H9 (cell line): Measurements from ENCODE around the gene KCNJ14. TPM values are rescaled to one million over a fixed set of nuclear protein-coding genes. Genes with fewer than 3 reads are reported as not detected.

Experiments
- DNase-seq: peaks from one replicate; pipeline ENCODE4 v3.0.0-alpha.2; 2017
- H2AFZ ChIP-seq: one replicate; pipeline ENCODE4 v1.6.1; 2013; ENCODE audit warnings: mild to moderate bottlenecking, low read length, control low read depth, moderate library complexity
- H2AK5ac ChIP-seq: 2 replicates; pipeline ENCODE4 v1.6.1; 2013; ENCODE audit warnings: low read length, control low read depth, mixed read lengths; ENCODE audit not compliant: insufficient read length
- H2BK120ac ChIP-seq: one replicate; pipeline ENCODE4 v1.6.1; 2013; ENCODE audit warnings: low read depth, mild to moderate bottlenecking, low read length, control low read depth, inconsistent platforms; ENCODE audit not compliant: poor library complexity, severe bottlenecking
- H2BK12ac ChIP-seq: 2 replicates; pipeline ENCODE4 v1.6.1; 2013; ENCODE audit warnings: low read length, control low read depth, mixed read lengths, low read depth; ENCODE audit not compliant: insufficient read length
- H2BK15ac ChIP-seq: 2 replicates; pipeline ENCODE4 v1.6.1; 2013; ENCODE audit warnings: low read depth, low read length, control low read depth
- H2BK20ac ChIP-seq: one replicate; pipeline ENCODE4 v1.6.1; 2013; ENCODE audit warnings: low read depth, mild to moderate bottlenecking, low read length, control low read depth, inconsistent platforms; ENCODE audit not compliant: poor library complexity, severe bottlenecking
- H2BK5ac ChIP-seq: 2 replicates; pipeline ENCODE4 v1.6.1; 2013; ENCODE audit warnings: low read length, control low read depth, mixed read lengths; ENCODE audit not compliant: insufficient read length
- H3K14ac ChIP-seq: 2 replicates; pipeline ENCODE4 v1.6.1; 2013; ENCODE audit warnings: low read length, control low read depth; ENCODE audit not compliant: insufficient read depth
- H3K18ac ChIP-seq: 2 replicates; pipeline ENCODE4 v1.6.1; 2013; ENCODE audit warnings: low read depth, mild to moderate bottlenecking, mixed read lengths, low read length, control low read depth; ENCODE audit not compliant: insufficient read length
- H3K23ac ChIP-seq: 2 replicates; pipeline ENCODE4 v1.6.1; 2013; ENCODE audit warnings: low read length, control low read depth, mixed read lengths, low read depth; ENCODE audit not compliant: insufficient read length
- H3K23me2 ChIP-seq: 2 replicates; pipeline ENCODE4 v1.6.1; 2013; ENCODE audit warnings: low read depth, mild to moderate bottlenecking, mixed read lengths, low read length, control low read depth; ENCODE audit not compliant: insufficient read length, poor library complexity, severe bottlenecking
- H3K27ac ChIP-seq: 2 replicates; pipeline ENCODE4 v1.5.1; 2013; ENCODE audit warnings: low read length, control low read depth, mixed read lengths, low read depth; ENCODE audit not compliant: insufficient read length
- H3K27me3 ChIP-seq: 2 replicates; pipeline ENCODE4 v1.6.1; 2013; ENCODE audit warnings: low read length, control low read depth, inconsistent platforms; ENCODE audit not compliant: insufficient read depth
- H3K4ac ChIP-seq: 2 replicates; pipeline ENCODE4 v1.6.1; 2013; ENCODE audit warnings: low read depth, mild to moderate bottlenecking, control low read depth, inconsistent platforms, low read length, moderate library complexity
- H3K4me1 ChIP-seq: 2 replicates; pipeline ENCODE4 v1.6.1; 2013; ENCODE audit warnings: low read length, control low read depth, inconsistent platforms; ENCODE audit not compliant: insufficient read depth
- H3K4me2 ChIP-seq: 2 replicates; pipeline ENCODE4 v1.6.1; 2013; ENCODE audit warnings: low read length, control low read depth, mixed read lengths; ENCODE audit not compliant: insufficient read length, insufficient read depth
- H3K56ac ChIP-seq: 2 replicates; pipeline ENCODE4 v1.6.1; 2013; ENCODE audit warnings: low read depth, mild to moderate bottlenecking, mixed read lengths, low read length, control low read depth; ENCODE audit not compliant: insufficient read length
- H3K79me1 ChIP-seq: 2 replicates; pipeline ENCODE4 v1.6.1; 2013; ENCODE audit warnings: low read depth, mild to moderate bottlenecking, moderate library complexity, low read length, control low read depth, inconsistent platforms; ENCODE audit not compliant: insufficient read depth, poor library complexity, severe bottlenecking
- H3K79me2 ChIP-seq: 2 replicates; pipeline ENCODE4 v1.6.1; 2013; ENCODE audit warnings: low read length, control low read depth, inconsistent platforms; ENCODE audit not compliant: insufficient read depth
- H3K9ac ChIP-seq: 2 replicates; pipeline ENCODE4 v1.6.1; 2013; ENCODE audit warnings: low read length, control low read depth, mixed read lengths; ENCODE audit not compliant: insufficient read length; ENCODE audit errors: extremely low read depth
- H3K9me3 ChIP-seq: one replicate; pipeline ENCODE4 v1.6.1; 2013; ENCODE audit warnings: low read depth, low read length, inconsistent platforms; ENCODE audit not compliant: control insufficient read depth
- H3T11ph ChIP-seq: one replicate; pipeline ENCODE4 v1.6.1; 2013; ENCODE audit warnings: mild to moderate bottlenecking, low read length, control low read depth, inconsistent platforms
- H4K20me1 ChIP-seq: one replicate; pipeline ENCODE4 v1.6.1; 2013; ENCODE audit not compliant: control insufficient read depth, insufficient read length, insufficient read depth
- H4K5ac ChIP-seq: 2 replicates; pipeline ENCODE4 v1.6.1; 2013; ENCODE audit warnings: low read depth, mild to moderate bottlenecking, mixed read lengths, low read length, control low read depth; ENCODE audit not compliant: insufficient read length
- H4K8ac ChIP-seq: replicated peaks from 2 replicates; pipeline ENCODE4 v1.6.1; 2013; ENCODE audit warnings: low read length, control low read depth, mixed read lengths, low read depth; ENCODE audit not compliant: insufficient read length
- H4K91ac ChIP-seq: 2 replicates; pipeline ENCODE4 v1.6.1; 2013; ENCODE audit warnings: low read depth, mild to moderate bottlenecking, moderate library complexity, mixed read lengths, low read length, control low read depth; ENCODE audit not compliant: insufficient read length
- H3K27ac Mint-ChIP-seq, 3 experiments: 2 replicates in 2 of 3; 3 replicates in 1 of 3; pipeline ENCODE4 v1.8.0; 2020 to 2021; ENCODE audit warnings: mixed read lengths in 3 of 3, mild to moderate bottlenecking in 1 of 3, moderate library complexity in 1 of 3
- H3K27me3 Mint-ChIP-seq: 2 replicates; pipeline ENCODE4 v1.8.0; 2021; ENCODE audit warnings: low read depth, mild to moderate bottlenecking, moderate library complexity, mixed read lengths
- H3K36me3 Mint-ChIP-seq, 3 experiments: 2 replicates in 2 of 3; 3 replicates in 1 of 3; pipeline ENCODE4 v1.8.0; 2020 to 2021; ENCODE audit warnings: low read depth in 3 of 3, mixed read lengths in 3 of 3; ENCODE audit not compliant: insufficient read depth in 1 of 3
- H3K4me1 Mint-ChIP-seq, 2 experiments: 2 replicates each; pipeline ENCODE4 v1.8.0; 2020; ENCODE audit warnings: mixed read lengths in 2 of 2
- H3K4me3 Mint-ChIP-seq, 2 experiments: 2 replicates in 1 of 2; 3 replicates in 1 of 2; pipeline ENCODE4 v1.8.0; 2020 to 2021; ENCODE audit warnings: mild to moderate bottlenecking in 2 of 2, mixed read lengths in 2 of 2, moderate library complexity in 1 of 2
- H3K9me3 Mint-ChIP-seq, 2 experiments: 2 replicates in 1 of 2; 3 replicates in 1 of 2; pipeline ENCODE4 v1.8.0; 2020; ENCODE audit warnings: mild to moderate bottlenecking in 2 of 2, mixed read lengths in 2 of 2, moderate library complexity in 1 of 2
- CTCF ChIP-seq: fragments of 200-600 bp; sonication (generic); conservative IDR thresholded peaks from 3 replicates; pipeline ENCODE4 v1.8.0; 2021; ENCODE audit warnings: antibody characterized with exemption, mild to moderate bottlenecking
- WGBS: extraction: QIAGEN DNeasy Blood & Tissue Kit; methylation state at CpG from one replicate; pipeline ENCODE4 v1.1.7; 2013; ENCODE audit warnings: missing lambda C conversion rate, low lambda C conversion rate, mixed read lengths; ENCODE audit not compliant: insufficient read length; ENCODE audit errors: extremely low coverage; 5-methylcytosine and 5-hydroxymethylcytosine counted together
- total RNA-seq: library from RNA; stranded (reverse); gene quantifications from 2 replicates; pipeline ENCODE4 v1.2.1, GENCODE V29; 2021

The KCNJ14 gene
- total RNA-seq, 1 experiment from 2014 or later, result 1.2 TPM

- Histone ChIP-seq H3K9me3 (no peaks in the 10 kb centered on the region), H2BK20ac (no peak overlapping the region), H3K79me1 (no peaks in the 10 kb centered on the region), H3K79me2 (no peaks in the 10 kb centered on the region), H3K4me2 (no peak overlapping the region), H3K4ac (no peak overlapping the region), H2BK120ac (no peak overlapping the region), H3K9ac (no peak overlapping the region), H4K5ac (no peak overlapping the region), H2BK5ac (no peak overlapping the region), H3K27me3 (no peaks in the 10 kb centered on the region; the same call in 1 of the 2 replicates), H2BK15ac (no peak overlapping the region), H3K4me1 (no peaks in the 10 kb centered on the region), H3K18ac (no peak overlapping the region), H3K23me2 (no peaks in the 10 kb centered on the region), H3K14ac (no peak overlapping the region), H4K20me1 (no peaks in the 10 kb centered on the region), H3K27ac (no peak overlapping the region), H3K23ac (no peak overlapping the region), H3K56ac (no peak overlapping the region), H3T11ph (no peak overlapping the region), H2AK5ac (no peak overlapping the region), H4K8ac (no peak overlapping the region), H2BK12ac (no peak overlapping the region), H4K91ac (no peak overlapping the region), H2AFZ (no peak overlapping the region)
- DNase-seq, result no peak
- no peak for TF ChIP-seq CTCF
- peaks cover 3 to 11% of the 10 kb centered on the region in 2 experiments; a peak in 3 of 4 replicates for H3K4me1 Mint-ChIP-seq
- H3K4me3 Mint-ChIP-seq, result no peak overlapping the region
- no CpG with 5 or more reads among the region's 16 CpGs for WGBS
- H3K27me3 Mint-ChIP-seq, result peaks cover 24% of the 10 kb centered on the region
- peaks cover 9 to 56% (median 36%) of the 10 kb centered on the region in 3 experiments for H3K36me3 Mint-ChIP-seq
- no peaks in the 10 kb centered on the region for H3K9me3 Mint-ChIP-seq
- no peak overlapping the region for H3K27ac Mint-ChIP-seq
Observed at GRCh38 chr19:48484247-48484893, 29.0 kb downstream of the KCNJ14 start.
